B cell (primary cell): ENCODE data around the gene TCEAL6.

Experiments used
- EZH2 ChIP-seq: IDR thresholded peaks from 2 replicates; pipeline ENCODE4 v1.6.1; 2012; ENCODE audit warnings: borderline replicate concordance, low read depth, mild to moderate bottlenecking, moderate library complexity, low read length; ENCODE audit not compliant: insufficient read depth, poor library complexity, severe bottlenecking
- TF ChIP-seq, protein P1 (sequence below): fragments of 200-600 bp; IDR thresholded peaks from one replicate; pipeline ENCODE4 v1.8.0; 2022; ENCODE audit warnings: antibody characterized with exemption, mild to moderate bottlenecking

DNA sequence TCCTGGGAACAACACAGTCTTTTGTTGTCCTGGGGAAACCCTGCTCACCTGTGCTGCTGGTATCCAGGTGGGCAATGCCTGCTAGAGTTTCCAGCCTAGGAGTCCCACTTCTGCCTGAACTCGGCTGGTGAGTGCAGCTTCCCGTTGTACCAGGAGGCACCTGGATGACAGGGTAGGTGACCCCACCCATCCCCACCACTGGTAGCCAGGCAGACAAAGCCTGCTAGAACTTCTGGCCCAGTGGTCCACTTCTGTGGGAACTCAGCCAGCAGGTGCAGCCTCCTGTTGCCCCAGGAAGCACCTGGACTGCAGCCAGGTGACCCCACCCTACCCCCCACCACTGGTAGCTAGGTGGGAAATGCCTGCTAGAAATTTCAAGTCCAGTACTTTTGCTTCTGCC lies 26.5 kb downstream of the TCEAL6 start:
- TF ChIP-seq, protein P1, sequence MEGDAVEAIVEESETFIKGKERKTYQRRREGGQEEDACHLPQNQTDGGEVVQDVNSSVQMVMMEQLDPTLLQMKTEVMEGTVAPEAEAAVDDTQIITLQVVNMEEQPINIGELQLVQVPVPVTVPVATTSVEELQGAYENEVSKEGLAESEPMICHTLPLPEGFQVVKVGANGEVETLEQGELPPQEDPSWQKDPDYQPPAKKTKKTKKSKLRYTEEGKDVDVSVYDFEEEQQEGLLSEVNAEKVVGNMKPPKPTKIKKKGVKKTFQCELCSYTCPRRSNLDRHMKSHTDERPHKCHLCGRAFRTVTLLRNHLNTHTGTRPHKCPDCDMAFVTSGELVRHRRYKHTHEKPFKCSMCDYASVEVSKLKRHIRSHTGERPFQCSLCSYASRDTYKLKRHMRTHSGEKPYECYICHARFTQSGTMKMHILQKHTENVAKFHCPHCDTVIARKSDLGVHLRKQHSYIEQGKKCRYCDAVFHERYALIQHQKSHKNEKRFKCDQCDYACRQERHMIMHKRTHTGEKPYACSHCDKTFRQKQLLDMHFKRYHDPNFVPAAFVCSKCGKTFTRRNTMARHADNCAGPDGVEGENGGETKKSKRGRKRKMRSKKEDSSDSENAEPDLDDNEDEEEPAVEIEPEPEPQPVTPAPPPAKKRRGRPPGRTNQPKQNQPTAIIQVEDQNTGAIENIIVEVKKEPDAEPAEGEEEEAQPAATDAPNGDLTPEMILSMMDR: no peak
- no peak for TF ChIP-seq EZH2
